HG03045 (cell line): Measurements from ENCODE around the gene RPIA.
"Not testable (repeated sequence)": the region's sequence is repeated elsewhere in the genome, so short reads cannot be mapped to it uniquely, and the experiment has no call there.

ENCODE experiments used
- ATAC-seq: cut with Tn5 transposase; IDR thresholded peaks from one replicate; pipeline ENCODE4 v1.9.1; 2021; ENCODE audit warnings: mild to moderate bottlenecking, moderate library complexity; ENCODE audit not compliant: unreplicated experiment

The RPIA gene

GRCh38 chr2:88729061-88729745 is 37.7 kb downstream of the RPIA start:
- no peak for ATAC-seq

GRCh38 chr2:88733155-88733902 is 41.9 kb downstream of the RPIA start:
- ATAC-seq, result no peak

- no peak for ATAC-seq
These were observed 43.7 kb downstream of the RPIA start for GRCh38 chr2:88735133-88735532.

GRCh38 chr2:88735853-88736252 is 44.4 kb downstream of the RPIA start:
- ATAC-seq, result no peak

- ATAC-seq, result no peak
These were observed 45.0 kb downstream of the RPIA start for GRCh38 chr2:88736437-88736836.

GRCh38 chr2:88737385-88737784 is 45.9 kb downstream of the RPIA start:
- no peak for ATAC-seq

- no peak for ATAC-seq
These were observed 46.8 kb downstream of the RPIA start for GRCh38 chr2:88738271-88738670.

GRCh38 chr2:88739985-88740600 is 48.6 kb downstream of the RPIA start:
- ATAC-seq, result peak; percentile 77

GRCh38 chr2:88746929-88747490 is 55.5 kb downstream of the RPIA start:
- ATAC-seq, result no peak

GRCh38 chr2:88747990-88748389 is 56.5 kb downstream of the RPIA start:
- ATAC-seq, result no peak

GRCh38 chr2:88751768-88752167 is 60.3 kb downstream of the RPIA start:
- no peak for ATAC-seq

GRCh38 chr2:88753833-88754584 is 62.5 kb downstream of the RPIA start:
- ATAC-seq, result peak; percentile 80

GRCh38 chr2:88754585-88755320 is 63.3 kb downstream of the RPIA start:
- ATAC-seq, result peak; percentile 30

GRCh38 chr2:88755836-88756235 is 64.4 kb downstream of the RPIA start:
- no peak for ATAC-seq

GRCh38 chr2:88757025-88757424 is 65.6 kb downstream of the RPIA start:
- no peak for ATAC-seq

- ATAC-seq, result not testable (repeated sequence)
These were observed 67.2 kb downstream of the RPIA start for GRCh38 chr2:88758702-88759101.

- no peak for ATAC-seq
These were observed 69.5 kb downstream of the RPIA start for GRCh38 chr2:88760819-88761598.

- no peak for ATAC-seq
These were observed 72.8 kb downstream of the RPIA start for GRCh38 chr2:88764141-88764849.

- no peak for ATAC-seq
These were observed 73.3 kb downstream of the RPIA start for GRCh38 chr2:88764850-88765153.
